Activated CD4-positive, alpha-beta T cell treated with anti-CD3 and anti-CD28 coated beads, Interleukin-2, amount 50 U/mL, for 4 hours (primary cell): ENCODE data around the gene TBX6.
"Not testable (repeated sequence)": the region's sequence is repeated elsewhere in the genome, so short reads cannot be mapped to it uniquely, and the experiment has no call there.

Experiments used
- DNase-seq, 2 experiments: peaks; one replicate each; pipeline ENCODE4 v3.0.0-alpha.2; 2020

TBX6 gene

DNA sequence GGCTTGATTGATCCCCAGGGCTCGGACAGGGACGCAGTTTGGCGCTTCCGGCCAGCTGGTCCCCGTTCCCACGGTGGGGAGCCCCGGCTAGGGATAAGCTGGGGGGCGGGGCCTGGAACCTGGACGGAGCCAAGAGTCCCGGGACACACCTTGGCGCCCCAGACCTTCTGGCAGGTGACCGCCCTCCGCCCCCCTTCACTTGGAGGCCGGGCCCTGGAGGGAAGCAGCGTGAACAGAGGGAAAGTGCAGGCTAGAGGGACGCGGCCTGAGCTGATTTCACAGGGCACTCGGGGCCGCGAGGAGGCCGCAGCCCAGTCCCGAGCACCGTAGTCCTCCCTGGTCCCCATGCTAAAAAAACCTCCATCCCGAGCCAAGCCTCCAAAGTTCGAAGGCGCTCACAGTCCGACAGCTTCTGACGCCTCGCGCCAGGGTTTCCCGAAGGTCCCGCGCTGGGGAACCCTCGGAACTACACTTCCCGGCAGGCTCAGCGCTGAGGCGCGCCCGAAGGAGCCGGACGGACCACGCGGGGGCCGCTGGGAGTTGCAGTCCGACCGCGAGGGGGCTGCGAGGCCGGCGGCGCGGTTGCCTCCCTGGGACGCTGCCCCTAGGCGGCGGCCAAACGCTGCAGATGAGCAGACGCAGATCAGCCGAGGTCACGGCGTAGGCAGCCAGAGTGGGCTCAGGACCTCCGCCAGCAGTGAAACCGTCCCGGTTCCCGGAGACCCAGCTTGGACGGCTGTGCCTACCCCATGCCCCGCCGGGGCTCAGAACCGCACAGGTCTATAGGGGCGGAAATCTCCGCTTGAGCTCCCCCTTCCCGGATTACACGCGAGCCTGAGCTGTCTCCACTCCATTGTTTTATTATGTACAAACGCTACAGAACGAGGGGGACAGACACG, at the start of gene TBX6:
TBX6 (minus strand) TSS at position 451 of the 899 bp plus-strand sequence. CDS start 731 bp downstream, outside the sequence.
- peak; percentile 88 to 89 for DNase-seq

DNA sequence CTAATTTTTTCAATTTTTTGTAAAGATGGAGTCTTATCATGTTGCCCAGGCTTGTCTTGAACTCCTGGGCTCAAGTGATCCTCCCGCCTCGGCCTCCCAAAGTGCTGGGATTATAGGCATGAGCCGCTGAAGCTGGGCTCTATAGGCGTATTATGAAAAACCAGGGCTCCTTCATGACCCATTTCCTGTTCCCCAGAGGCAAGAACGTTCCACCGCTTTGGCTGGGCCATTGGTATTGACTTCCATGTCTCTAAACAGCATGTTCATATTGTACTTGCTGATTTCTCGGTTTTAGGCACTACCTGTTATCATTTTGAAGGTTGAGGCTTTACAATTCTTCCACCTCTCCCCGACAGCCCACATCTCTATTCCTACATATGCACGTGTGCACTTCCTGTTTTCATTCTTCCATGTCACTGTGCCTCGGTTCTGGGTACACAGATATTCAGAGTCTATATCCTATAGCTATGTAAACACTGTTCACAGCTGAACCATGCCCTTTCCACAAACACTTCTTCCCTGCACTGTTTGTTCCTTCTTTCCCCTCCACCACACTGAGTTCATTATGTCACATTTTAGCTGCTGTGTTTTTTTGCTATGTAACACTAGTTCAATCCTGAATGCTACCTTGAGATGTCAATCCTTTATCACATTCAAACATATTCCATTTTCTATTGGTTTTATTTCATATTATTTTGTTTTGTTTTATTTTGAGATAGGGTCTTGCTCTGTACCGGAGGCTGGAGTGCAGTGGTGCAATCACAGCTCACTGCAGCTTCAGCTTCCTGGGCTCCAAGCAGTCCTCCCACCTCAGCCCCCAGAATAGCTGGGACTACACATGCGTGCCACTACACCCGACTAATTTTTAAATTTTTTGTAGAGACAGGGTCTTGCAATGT, 48.1 kb upstream of the TBX6 start:
- no peak for DNase-seq

DNA sequence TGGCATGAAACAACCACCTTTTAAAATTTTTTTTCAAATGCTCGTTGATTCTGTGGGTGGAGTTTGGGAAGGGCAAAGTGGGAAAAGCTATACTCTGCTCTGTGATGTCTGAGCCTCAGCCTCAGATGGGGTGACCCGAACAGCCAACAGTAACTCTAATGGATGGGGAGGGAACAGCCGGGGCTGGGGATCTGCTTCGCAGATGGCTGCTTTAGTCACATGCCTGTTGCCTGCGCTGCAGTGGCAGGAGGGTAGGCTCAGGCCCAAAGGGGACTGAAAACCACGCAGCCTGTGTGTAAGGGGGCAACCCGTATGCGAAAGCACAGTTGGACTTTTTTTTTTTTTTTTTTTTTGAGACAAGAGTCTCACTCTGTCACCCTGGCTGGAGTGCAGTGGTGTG, 46.2 kb upstream of the TBX6 start:
- DNase-seq = no peak

GRCh38 chr16:30136971-30137605, 45.4 kb upstream of the TBX6 start:
- DNase-seq = no peak

DNA sequence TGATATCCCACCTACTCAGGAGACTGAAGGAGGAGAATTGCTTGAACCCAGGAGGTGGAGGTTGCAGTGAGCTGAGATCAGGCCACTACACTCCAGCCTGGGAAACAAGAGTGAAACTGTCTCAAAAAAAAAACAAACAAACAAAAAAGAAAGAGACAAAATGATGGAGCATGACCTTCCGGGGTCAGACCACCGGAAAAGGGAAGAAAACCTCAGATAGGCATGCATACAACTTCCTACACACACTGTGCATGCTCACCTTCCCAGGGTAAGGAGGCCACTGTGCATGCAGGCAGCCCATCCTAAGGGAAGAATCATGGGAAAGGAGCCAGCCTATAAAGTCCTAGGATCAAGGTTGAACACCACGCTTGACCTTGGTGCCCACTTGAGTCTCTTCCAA, 40.9 kb upstream of the TBX6 start:
- DNase-seq = no peak

GRCh38 chr16:30131869-30132475, 40.2 kb upstream of the TBX6 start:
- DNase-seq = no peak

- no peak for DNase-seq
These were observed 36.3 kb upstream of the TBX6 start for GRCh38 chr16:30127993-30128392.

- not testable (repeated sequence) for DNase-seq
These were observed 34.0 kb upstream of the TBX6 start for GRCh38 chr16:30125690-30126089.

GRCh38 chr16:30124985-30125379, 33.3 kb upstream of the TBX6 start:
- no peak for DNase-seq

DNA sequence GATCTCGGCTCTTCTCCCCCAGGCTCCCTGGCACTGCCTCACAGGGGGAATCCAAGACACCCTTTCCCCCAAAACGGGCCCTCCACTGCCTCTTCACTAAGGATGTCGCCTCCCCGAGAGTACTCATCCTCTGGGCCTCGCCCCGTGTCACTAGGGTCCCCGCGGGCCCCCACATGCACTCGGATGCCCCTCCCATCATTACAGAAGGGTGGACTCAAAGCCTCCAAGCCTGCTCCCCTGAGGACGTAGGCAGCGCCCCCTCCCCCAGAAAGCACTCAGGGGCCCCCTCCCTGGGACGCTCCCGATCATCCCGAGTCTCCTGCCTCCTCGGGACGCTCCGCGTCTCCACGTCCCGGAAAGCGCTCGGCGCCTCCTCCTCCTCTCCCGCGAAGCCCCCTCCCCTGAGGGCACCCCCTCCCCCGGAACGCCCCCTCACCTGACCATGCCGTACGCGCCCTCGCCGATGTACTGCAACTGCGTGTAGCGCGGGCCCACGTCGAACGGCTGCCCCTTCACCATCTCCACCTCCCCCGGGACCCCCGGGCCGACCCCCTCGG, 31.0 kb upstream of the TBX6 start:
- DNase-seq = no peak

- no peak for DNase-seq
These were observed 30.2 kb upstream of the TBX6 start for GRCh38 chr16:30121741-30122571.

GRCh38 chr16:30120340-30121105, 28.8 kb upstream of the TBX6 start:
- no peak for DNase-seq

DNA sequence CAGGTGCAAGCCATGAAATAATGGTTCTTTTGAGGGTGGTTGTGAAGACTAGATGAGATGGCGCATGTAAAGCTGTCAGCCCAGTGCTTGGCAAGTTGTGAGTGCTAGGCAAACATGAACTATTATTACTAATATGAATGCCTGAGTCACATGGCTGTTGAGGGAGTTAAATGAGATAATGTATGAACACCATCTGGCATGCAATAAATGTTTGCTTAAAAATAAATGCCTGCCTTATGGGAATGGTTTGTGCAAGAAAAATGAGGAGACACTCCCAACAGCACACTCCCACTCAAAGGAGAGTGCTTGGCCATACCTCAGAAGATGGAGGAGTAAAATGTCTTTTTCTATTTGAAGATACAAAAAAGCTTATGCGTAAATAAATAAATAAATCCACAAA, 27.7 kb upstream of the TBX6 start:
- no peak for DNase-seq

DNA sequence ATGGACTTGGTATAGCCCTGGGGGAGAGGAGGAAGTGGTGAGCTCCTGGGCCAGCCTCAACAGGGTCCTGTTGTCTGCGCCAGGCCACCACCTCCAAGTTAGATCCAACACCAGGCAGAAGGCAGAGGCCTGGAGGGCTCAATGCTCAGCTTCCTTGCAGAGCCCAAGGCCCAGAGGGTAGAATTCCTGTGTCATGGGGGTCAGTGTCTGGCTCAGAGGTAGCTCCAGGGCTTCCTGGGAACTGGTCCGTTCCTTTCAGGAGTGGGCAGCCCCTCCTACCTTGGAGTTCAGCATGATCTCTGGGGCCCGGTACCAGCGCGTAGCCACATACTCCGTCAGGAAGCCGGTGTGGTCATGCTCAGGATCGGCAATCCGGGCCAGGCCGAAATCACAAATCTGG, 26.0 kb upstream of the TBX6 start:
- DNase-seq = no peak

DNA sequence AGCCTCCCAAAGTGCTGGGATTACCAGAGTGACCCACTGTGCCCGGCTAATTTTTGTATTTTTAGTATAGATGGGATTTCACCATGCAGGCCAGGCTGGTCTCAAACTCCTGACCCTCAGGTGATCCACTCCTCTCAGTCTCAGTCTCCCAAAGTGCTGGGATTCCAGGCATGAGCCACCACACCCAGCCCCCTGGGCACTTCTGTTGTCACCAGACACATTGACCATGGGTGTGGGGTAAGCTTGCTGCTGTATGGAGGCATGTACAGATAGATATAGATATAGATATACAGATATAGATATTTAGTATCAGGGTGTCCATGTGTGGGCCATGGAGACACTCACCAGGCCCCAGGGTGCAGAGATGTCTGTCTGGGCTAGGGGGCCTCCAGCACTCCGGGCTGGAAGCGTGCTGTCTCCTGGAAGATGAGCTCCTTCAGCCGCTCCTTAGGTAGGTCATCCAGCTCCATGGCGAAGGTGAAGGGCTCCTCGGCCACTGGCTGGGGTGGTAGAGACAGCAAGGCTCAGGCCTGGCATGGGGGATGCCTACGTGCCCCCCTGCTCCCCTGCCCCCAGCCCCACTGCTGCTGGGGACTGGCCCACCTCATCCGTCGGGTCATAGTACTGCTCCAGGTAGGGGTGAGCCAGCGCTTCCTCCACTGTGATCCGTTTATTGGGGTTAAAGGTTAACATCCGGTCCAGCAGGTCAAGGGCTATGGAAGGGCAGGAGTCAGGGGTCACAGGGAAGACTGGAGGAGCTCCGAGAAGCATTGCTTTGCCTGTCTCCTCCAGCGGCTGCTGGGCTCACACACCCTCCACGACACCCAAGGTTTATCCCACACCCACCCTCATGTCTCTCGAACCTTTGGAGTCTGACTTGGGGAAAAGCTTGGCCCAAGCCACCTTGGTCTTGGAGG, 24.8 kb upstream of the TBX6 start:
- no peak for DNase-seq

GRCh38 chr16:30115238-30115637, 23.5 kb upstream of the TBX6 start:
- no peak for DNase-seq

DNA sequence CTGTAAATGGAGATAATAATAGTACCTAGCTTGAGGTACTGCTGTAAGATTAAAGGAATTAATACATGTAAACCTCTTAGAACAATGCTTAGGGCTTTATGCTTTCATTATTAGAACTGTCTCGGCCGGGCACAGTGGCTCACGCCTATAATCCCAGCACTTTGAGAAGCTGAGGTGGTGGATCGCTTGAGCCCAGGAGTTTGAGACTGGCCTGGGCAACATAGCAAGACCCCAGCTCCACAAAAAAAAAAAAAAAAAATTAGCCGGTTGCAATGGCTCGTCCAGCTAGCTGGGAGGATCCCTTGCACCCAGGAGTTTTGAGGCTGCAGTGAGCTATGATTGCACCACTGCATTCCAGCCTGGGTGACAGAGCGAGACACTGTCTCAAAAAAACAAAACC, 23.1 kb upstream of the TBX6 start:
- not testable (repeated sequence) for DNase-seq

- DNase-seq = no peak
These were observed 22.7 kb upstream of the TBX6 start for GRCh38 chr16:30114411-30114810.

GRCh38 chr16:30113711-30114333, 22.1 kb upstream of the TBX6 start:
- DNase-seq = no peak
